ENCODE measurements around the gene SPACA1.

GRCh38 chr6:88089708-88090107 lies 42.1 kb downstream of the SPACA1 start:
- TF ChIP-seq SRF (IDR thresholded peaks at IDR 0.05; ENCODE audit: low read depth, low read length) = no peak
- TF ChIP-seq GTF2F1 (IDR thresholded peaks at IDR 0.05; ENCODE audit: borderline replicate concordance, low read depth, low read length) = no peak

Measured in H1 (cell line).